Measurements from ENCODE around the gene CACNB2. TPM values are rescaled to one million over a fixed set of nuclear protein-coding genes. Genes with fewer than 3 reads are reported as not detected.
A peak's percentile ranks its signal among the peaks of the same experiment; 100 is the strongest.

Gene CACNB2
- total RNA-seq, 1 experiment from 2014 or later = 34.1 TPM

DNA sequence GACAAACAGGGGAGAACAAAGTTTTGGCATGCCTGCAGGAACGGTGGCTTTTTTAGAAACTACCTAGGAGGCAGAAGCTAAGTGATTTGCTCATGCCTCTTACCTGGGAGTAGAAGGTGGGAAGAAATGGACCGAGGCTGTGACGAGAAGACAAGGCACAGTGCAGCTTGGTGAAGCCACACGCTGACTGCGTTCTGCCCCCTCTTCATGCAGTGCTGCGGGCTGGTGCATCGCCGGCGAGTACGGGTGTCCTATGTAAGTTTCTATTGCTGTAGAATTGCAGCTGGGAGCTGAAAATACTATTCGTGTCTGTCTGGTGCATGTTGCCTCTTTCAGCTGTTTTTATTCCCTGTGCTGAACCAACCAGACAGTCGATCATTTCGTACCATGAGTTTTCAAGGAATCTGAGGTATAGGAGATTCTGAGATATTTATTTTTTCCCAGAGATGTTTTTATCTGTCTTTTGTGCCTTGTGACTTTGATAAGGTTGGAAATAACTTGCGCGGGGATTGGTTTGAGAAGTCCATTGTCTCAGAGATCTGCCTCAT lies 120.9 kb downstream of the CACNB2 start:
- no peak for DNase-seq (ENCODE audit: low spot score)
- intact Hi-C loops (cut with micrococcal nuclease; ENCODE audit: unreplicated experiment) = no loop called here
- Histone ChIP-seq H3K4me1 (ENCODE audit: insufficient read depth, low read length, poor library complexity, severe bottlenecking) (peaks cover 11% of the 10 kb centered on the region), H3K27me3 (replicated peaks; ENCODE audit: insufficient read depth, low read depth, low read length, poor library complexity) (no peaks in the 10 kb centered on the region), H3K27ac (ENCODE audit: low read depth, low read length, poor library complexity, severe bottlenecking) (peak overlapping the region; percentile 9), H3K9me3 (ENCODE audit: low read depth, low read length, poor library complexity, severe bottlenecking) (no peaks in the 10 kb centered on the region), H3K4me3 (ENCODE audit: low read depth, low read length, poor library complexity, severe bottlenecking) (no peak overlapping the region), H3K36me3 (ENCODE audit: insufficient read depth, low read length, poor library complexity, severe bottlenecking) (no peaks in the 10 kb centered on the region)
- TF ChIP-seq EZH2 (IDR thresholded peaks at IDR 0.05; ENCODE audit: borderline replicate concordance, low read depth, low read length, poor library complexity, severe bottlenecking) = no peak
- TF ChIP-seq, protein P1, sequence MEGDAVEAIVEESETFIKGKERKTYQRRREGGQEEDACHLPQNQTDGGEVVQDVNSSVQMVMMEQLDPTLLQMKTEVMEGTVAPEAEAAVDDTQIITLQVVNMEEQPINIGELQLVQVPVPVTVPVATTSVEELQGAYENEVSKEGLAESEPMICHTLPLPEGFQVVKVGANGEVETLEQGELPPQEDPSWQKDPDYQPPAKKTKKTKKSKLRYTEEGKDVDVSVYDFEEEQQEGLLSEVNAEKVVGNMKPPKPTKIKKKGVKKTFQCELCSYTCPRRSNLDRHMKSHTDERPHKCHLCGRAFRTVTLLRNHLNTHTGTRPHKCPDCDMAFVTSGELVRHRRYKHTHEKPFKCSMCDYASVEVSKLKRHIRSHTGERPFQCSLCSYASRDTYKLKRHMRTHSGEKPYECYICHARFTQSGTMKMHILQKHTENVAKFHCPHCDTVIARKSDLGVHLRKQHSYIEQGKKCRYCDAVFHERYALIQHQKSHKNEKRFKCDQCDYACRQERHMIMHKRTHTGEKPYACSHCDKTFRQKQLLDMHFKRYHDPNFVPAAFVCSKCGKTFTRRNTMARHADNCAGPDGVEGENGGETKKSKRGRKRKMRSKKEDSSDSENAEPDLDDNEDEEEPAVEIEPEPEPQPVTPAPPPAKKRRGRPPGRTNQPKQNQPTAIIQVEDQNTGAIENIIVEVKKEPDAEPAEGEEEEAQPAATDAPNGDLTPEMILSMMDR (conservative IDR thresholded peaks at IDR 0.05; ENCODE audit: low read depth, low read length) = no peak
- ChIA-PET POLR2A (ENCODE audit: low non-redundant PET) (no interaction called here), CTCF (no interaction called here)
- BruUV-seq (replicated peaks) = no TSS peak

GRCh38 chr10:18261768-18262231 lies 121.6 kb downstream of the CACNB2 start:
- Histone ChIP-seq H3K4me3 (ENCODE audit: low read depth, low read length, poor library complexity, severe bottlenecking) (no peak overlapping the region), H3K27me3 (replicated peaks; ENCODE audit: insufficient read depth, low read depth, low read length, poor library complexity) (no peaks in the 10 kb centered on the region), H3K36me3 (ENCODE audit: insufficient read depth, low read length, poor library complexity, severe bottlenecking) (no peaks in the 10 kb centered on the region), H3K4me1 (ENCODE audit: insufficient read depth, low read length, poor library complexity, severe bottlenecking) (peaks cover 11% of the 10 kb centered on the region), H3K27ac (ENCODE audit: low read depth, low read length, poor library complexity, severe bottlenecking) (no peak overlapping the region), H3K9me3 (ENCODE audit: low read depth, low read length, poor library complexity, severe bottlenecking) (no peaks in the 10 kb centered on the region)
- DNase-seq (ENCODE audit: low spot score) = no peak
- no TSS peak for BruUV-seq (replicated peaks)
- CTCF ChIA-PET = no interaction called here
- intact Hi-C loops (cut with micrococcal nuclease; ENCODE audit: unreplicated experiment) = no loop called here
- POLR2A ChIA-PET (ENCODE audit: low non-redundant PET) = no interaction called here
- TF ChIP-seq, protein P1 (conservative IDR thresholded peaks at IDR 0.05; ENCODE audit: low read depth, low read length) = no peak
- TF ChIP-seq EZH2 (IDR thresholded peaks at IDR 0.05; ENCODE audit: borderline replicate concordance, low read depth, low read length, poor library complexity, severe bottlenecking) = no peak

- H3K4me3 ChIP-seq (ENCODE audit: low read depth, low read length, poor library complexity, severe bottlenecking) = no peak overlapping the region
- no peaks in the 10 kb centered on the region for H3K27me3 ChIP-seq (replicated peaks; ENCODE audit: insufficient read depth, low read depth, low read length, poor library complexity)
- no peaks in the 10 kb centered on the region for H3K36me3 ChIP-seq (ENCODE audit: insufficient read depth, low read length, poor library complexity, severe bottlenecking)
- H3K9me3 ChIP-seq (ENCODE audit: low read depth, low read length, poor library complexity, severe bottlenecking) = no peaks in the 10 kb centered on the region
- POLR2A ChIA-PET (ENCODE audit: low non-redundant PET) = no interaction called here
- H3K4me1 ChIP-seq (ENCODE audit: insufficient read depth, low read length, poor library complexity, severe bottlenecking) = peaks cover 11% of the 10 kb centered on the region
- no peak overlapping the region for H3K27ac ChIP-seq (ENCODE audit: low read depth, low read length, poor library complexity, severe bottlenecking)
- BruUV-seq (replicated peaks) = no TSS peak
- CTCF ChIA-PET = no interaction called here
- DNase-seq (ENCODE audit: low spot score) = no peak
- no peak for TF ChIP-seq EZH2 (IDR thresholded peaks at IDR 0.05; ENCODE audit: borderline replicate concordance, low read depth, low read length, poor library complexity, severe bottlenecking)
- TF ChIP-seq, protein P1 (conservative IDR thresholded peaks at IDR 0.05; ENCODE audit: low read depth, low read length) = no peak
- intact Hi-C loops (cut with micrococcal nuclease; ENCODE audit: unreplicated experiment) = no loop called here
Observed at GRCh38 chr10:18264466-18265050, 124.3 kb downstream of the CACNB2 start.
